Breast epithelium (tissue), 3 donors: Measurements from ENCODE around the gene LRRC70.

Source experiments
- POLR2A ChIP-seq: fragments of 450-650 bp; IDR thresholded peaks from one replicate; pipeline ENCODE4 v1.6.1; 2016; ENCODE audit warnings: antibody characterized with exemption, mild to moderate bottlenecking, moderate library complexity
- POLR2AphosphoS5 ChIP-seq, 3 donors: sonication (generic); formaldehyde crosslinking; IDR thresholded peaks; one replicate each; pipeline ENCODE4 v1.6.1; 2017; ENCODE audit warnings: antibody characterized with exemption in 3 of 3
- TF ChIP-seq, protein P1 (sequence below), 3 donors: fragments of 450-650 bp; IDR thresholded peaks; one replicate each; pipeline ENCODE4 v1.5.1; 2016 to 2017; ENCODE audit warnings: antibody characterized with exemption in 3 of 3, mild to moderate bottlenecking in 3 of 3, moderate library complexity in 3 of 3

DNA sequence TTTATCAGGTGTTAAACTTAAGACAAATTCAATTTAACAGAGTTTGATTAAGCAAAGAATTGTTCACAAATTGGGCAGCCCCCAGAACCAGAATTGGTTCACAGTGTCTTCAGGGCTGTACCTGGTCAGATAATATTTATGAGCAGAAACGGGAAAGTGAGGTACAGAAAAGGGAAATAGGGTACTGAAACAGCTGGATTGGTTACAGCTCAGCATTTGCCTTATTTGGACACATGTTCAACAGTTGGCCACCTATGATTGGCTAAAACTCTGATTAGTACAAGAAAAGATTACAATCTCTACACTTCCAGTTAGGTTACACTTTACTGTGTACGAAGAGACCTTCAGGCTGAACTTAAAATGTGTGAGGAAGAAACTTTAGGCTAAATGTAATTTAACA lies 18.7 kb downstream of the LRRC70 start:
- TF ChIP-seq, protein P1, sequence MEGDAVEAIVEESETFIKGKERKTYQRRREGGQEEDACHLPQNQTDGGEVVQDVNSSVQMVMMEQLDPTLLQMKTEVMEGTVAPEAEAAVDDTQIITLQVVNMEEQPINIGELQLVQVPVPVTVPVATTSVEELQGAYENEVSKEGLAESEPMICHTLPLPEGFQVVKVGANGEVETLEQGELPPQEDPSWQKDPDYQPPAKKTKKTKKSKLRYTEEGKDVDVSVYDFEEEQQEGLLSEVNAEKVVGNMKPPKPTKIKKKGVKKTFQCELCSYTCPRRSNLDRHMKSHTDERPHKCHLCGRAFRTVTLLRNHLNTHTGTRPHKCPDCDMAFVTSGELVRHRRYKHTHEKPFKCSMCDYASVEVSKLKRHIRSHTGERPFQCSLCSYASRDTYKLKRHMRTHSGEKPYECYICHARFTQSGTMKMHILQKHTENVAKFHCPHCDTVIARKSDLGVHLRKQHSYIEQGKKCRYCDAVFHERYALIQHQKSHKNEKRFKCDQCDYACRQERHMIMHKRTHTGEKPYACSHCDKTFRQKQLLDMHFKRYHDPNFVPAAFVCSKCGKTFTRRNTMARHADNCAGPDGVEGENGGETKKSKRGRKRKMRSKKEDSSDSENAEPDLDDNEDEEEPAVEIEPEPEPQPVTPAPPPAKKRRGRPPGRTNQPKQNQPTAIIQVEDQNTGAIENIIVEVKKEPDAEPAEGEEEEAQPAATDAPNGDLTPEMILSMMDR (IDR thresholded peaks at IDR 0.05): no peak
- TF ChIP-seq POLR2A (no peak), POLR2AphosphoS5 (IDR thresholded peaks at IDR 0.05) (no peak)
